ENCODE results near the gene CHRD.
A peak's percentile ranks its signal among the peaks of the same experiment; 100 is the strongest.

The CHRD gene

DNA sequence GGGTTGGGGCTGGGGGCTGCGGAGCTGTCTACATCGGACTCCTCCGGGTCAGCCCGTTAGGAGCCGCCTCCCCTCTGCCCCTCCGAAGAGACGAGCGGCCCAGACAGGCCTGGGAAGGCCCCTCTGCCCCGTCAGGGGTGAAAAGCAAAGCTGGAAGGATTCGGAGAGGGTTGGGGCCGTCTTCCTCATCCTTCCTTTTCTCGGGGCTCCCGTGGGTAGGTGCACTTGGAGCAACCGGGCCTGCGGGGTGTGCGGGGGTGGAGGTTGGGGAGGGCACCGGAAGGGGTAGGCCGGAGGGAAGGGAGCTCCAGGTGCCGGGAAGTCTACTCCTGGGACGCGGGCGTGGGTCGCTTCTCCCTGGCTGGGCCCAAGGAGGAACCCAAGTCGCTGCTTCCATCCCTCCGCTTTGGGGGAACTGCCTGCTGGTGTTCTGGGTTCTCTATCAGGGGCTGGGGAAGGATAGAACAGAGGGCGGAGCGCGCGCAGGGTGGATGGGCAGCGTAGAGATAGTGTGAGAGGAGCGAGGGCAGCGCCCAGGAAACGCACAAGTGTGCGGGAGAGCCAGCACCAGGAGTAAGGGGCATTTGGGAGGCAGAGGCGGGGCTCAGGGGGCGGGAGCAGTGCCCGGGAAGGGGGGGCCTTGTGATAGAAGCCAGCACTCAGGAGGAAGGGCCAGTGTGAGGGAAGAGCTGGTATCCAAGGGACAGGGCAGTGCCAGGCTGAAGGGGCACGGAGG is 17.8 kb upstream of the CHRD start:
- DNase-seq = peak; percentile 19

DNA sequence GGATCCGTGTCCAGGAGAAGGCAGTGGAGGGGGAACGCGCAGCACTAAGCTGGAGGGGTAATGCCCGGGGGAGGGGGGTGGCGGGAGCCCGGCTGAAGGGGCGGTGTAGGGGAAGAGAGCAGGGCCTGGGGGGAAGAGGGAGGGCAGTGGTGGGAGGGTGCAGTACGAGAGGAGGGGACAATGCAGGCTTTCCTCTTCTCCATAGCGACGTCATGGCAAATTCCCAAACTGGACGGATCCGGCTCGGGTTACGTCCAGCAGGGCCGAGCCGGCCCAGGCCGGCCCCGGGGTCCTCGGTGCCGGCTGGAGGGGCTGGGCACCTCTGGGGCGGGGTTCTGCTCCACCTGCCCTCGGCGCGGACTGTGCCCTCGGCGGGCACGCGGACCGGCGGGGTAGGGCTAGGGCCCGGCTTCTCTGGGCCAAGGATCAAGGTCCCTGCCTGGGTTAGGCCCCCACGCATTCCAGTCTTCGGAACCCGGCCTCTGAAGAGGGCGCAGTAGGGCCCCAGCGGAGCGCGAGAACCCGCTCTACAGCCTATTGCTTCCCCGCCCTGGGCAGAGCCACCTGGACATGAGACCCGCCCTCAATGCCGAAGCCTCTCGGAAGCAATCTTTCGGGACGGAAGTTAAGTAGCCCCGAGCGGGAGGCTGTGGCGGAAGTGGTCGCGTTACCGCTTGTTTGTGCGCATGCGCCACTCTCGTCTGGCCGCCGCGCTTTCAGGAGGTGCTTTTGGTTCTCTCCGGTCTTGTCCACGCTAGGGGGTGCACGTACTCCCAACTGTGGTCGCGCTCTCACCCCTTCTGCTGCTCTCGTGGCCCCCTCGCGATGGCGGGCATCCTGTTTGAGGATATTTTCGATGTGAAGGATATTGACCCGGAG is 16.9 kb upstream of the CHRD start:
- DNase-seq = peak; percentile 99

DNA sequence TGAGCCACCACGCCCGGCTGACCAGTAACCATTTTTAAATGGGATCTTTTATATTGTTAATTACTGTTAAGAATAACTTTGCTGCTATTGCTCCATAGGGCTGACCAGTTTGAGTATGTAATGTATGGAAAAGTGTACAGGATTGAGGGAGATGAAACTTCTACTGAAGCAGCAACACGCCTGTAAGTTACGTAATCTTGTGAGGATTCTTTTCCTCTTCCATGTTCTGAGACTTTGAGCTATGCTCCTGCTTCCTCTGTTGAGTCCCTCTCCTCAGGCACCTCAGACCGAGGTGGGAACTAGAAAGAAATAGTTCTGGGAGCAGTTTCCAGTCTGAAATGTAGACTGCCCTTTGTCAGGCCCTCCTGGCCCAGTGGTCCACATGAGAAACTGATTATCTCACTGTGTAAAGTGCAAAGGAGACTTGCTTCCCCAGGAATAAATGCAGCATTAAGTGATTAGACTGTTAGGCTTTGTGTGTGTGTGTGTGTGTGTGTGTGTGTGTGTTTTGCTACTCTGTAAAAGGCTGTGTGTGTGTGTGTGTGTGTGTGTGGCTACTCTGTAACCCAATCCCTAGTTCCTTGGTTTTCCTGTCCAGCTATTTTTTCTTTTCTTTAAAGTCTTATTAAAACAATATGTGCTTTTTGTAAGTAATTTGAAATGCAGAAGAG is 13.1 kb upstream of the CHRD start:
- DNase-seq = no peak

GRCh38 chr3:184368116-184368515 is 11.7 kb upstream of the CHRD start:
- DNase-seq = no peak

- DNase-seq = no peak
Measured at GRCh38 chr3:184368586-184369183, 11.2 kb upstream of the CHRD start.

DNA sequence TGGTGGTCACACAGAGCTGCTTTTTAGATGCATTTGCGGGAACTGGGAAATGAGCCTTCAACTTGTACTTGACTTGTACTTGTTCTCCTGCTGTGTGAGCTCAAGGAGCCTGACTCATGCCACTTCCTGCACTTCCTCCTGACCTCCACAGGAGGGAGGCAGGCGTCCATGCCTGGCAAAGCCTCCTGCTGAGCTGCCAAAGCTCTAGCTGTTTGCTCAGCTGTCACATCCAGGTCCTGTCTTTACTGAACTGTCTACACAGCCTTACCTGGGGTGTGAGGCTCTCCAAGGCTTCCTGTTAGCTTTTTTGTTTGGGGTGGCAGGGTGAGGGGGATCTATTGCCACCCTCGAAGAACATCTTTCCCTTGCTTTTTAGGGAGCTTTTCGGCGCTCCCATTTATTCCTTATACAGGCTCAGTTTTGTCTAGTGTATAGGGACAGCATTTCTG is 8.3 kb upstream of the CHRD start:
- DNase-seq = peak; percentile 94

DNA sequence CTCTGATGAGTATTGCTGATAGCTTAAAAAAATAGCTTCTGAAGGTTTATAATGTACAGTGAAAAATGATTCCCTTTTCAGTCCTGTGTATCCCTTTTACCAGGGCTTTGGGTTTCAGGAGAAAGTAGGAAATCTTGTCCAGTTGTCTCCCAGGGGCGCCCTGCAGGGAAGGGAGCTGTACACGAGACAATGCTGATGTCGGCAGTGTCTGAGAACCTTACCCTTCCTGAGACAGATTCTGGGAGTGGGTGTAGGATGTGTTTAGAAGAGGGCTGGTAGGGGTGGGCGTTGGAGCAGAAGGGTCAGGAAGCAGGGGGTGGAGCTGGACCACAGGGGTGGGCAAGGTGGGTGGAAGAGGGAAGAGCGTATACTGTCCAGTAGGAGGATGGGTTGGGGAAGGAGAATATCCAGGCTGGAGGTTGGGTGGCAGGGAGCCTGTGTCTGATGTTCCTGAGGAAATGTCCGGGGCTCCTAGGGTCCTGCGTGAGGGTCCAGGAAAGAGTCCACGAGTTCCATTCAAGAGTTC is 7.5 kb upstream of the CHRD start:
- DNase-seq = no peak

- DNase-seq = no peak
Measured at GRCh38 chr3:184372911-184373310, 6.9 kb upstream of the CHRD start.

DNA sequence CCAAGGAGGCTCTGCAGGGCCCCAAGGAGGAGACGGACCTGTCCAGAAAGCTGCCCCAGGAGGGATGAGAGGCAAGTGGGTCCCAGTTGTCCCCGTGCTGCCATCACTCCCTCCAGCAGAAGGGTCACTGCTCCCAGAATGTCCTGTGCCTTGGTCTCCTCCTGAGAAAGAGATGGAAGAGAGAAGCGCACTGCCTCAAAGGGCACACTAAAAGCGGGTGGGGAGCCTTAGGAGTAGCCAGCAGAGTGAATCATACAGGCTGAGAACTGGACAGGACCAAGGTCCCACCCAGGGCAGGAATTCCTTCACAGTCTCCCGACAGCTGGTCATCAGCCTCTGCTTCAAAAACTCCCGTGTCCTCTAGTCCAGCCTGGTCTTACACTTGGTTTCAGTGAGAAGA is 6.4 kb upstream of the CHRD start:
- DNase-seq = no peak

- DNase-seq = no peak
Measured at GRCh38 chr3:184375747-184376461, 4.0 kb upstream of the CHRD start.

GRCh38 chr3:184377374-184377773 is 2.5 kb upstream of the CHRD start:
- peak; percentile 70 for DNase-seq

DNA sequence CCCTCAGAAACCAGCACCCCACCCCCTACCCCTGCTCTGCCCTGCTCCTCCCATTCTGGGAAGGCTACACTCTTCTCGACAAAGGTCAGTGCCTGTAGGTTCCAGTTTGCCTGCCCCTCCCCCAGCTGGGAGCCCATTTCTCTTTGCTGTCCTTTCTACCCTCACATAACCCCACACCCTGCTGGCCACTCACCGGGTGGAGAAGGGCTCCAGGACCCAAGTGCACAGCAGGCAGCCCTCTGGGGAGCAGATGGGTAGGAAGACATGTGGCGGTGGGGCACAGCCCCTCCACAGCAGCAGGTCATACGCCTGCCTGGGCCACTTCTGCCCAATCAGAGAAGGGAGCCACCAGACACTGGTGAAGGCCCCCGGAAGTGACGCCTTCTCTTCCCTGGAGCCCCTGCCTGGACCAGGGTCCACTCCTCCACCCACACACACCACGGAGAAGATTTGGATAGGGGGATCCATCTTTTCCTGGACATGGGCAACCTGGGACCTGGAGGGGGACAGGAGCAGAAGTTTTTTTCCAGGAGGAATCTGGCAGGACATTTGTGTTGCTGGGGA is 1.9 kb upstream of the CHRD start, which contains the start of gene THPO:
TSS of gene THPO (minus strand) at position 326 of the 564 bp plus-strand sequence. CDS start 1,948 bp downstream, outside the sequence.
- no peak for DNase-seq

DNA sequence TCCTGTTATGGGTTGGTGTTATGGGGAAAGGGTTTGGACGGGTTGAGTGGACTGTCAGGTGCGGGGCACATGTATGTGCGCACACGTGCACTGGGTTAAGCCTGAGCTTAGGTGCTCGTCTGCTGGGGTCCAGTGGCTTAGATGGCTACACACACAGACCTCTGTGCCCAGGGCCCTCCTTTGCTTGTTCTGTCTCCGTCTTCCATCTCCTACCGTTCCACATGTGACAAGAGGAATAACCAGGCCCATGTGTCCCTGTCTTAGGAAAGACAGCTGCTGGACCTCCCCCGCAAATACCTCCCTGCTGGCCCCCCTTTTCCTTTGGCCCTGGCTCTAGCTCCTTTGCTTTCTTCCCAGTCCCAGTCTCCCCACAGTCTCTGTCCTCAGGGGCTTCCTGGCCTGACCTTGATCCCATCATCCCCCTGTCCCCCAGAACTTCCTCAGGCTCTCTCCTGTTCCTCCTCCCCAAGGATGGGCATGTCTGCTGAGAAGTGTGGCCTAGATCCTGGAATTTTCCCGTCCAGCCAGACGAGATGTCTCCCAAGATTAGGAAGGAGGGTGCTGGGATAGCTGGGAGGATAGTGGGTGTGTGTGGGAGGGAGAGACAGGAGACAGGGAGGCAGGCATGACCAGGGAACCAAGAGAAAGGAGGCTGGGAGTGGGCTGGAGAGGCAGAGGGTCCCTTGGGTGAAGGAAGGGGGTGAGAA is 1.1 kb upstream of the CHRD start:
- DNase-seq = no peak

- no peak for DNase-seq
Measured at GRCh38 chr3:184380185-184380626, 352 bp downstream of the CHRD start.

DNA sequence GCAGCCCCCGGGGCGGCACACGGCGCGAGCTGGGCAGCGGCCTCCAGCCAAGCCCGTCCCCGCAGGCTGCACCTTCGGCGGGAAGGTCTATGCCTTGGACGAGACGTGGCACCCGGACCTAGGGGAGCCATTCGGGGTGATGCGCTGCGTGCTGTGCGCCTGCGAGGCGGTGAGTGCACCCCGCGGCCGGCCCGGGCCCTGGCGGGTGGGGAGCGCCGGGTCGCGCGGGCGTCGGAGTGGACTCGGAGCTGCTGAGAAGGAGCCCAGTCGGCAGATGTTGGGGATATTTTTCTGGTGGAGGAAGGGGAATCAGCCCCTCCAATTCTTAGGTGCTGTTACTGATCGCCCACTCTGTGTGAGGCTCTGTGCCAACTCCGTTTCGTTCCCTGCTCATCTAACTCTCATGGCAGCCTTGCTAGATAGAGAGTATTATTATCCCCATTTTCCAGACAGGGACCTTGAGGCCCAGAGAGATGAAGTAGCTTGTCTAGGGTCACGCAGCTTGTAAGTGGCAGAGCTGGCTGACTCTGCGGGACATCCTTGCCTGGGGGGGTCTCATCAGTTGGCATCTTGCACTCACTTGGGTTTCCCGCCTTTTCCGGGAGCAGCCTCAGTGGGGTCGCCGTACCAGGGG is 890 bp downstream of the CHRD start:
- no peak for DNase-seq

GRCh38 chr3:184381261-184382224 is 1.7 kb downstream of the CHRD start:
- no peak for DNase-seq

- DNase-seq = no peak
Measured at GRCh38 chr3:184382326-184383032, 2.6 kb downstream of the CHRD start.

GRCh38 chr3:184383033-184383740 is 3.3 kb downstream of the CHRD start:
- DNase-seq = no peak

Data from NCI-H2081 treated with DMSO at 0.1 percent for 48 hours (cell line).